GM19099 (cell line): Measurements from ENCODE around the gene TRIOBP.

Source experiments
- POLR2A ChIP-seq: IDR thresholded peaks from 3 replicates; pipeline ENCODE4 v1.6.1; 2011; ENCODE audit warnings: low read depth; ENCODE audit not compliant: insufficient read length; ENCODE audit errors: extremely low read depth

The TRIOBP gene

GRCh38 chr22:37823134-37823985 lies 126.5 kb downstream of the TRIOBP start, which contains the start of gene GALR3:
Gene GALR3 (plus strand): TSS chr22:37823382. CDS start chr22:37823407, 25 bp downstream.
- no peak for TF ChIP-seq POLR2A

GRCh38 chr22:37824674-37825641 lies 128.1 kb downstream of the TRIOBP start:
- TF ChIP-seq POLR2A, result no peak
